Mesenchymal stem cell (in vitro differentiated cells and primary cell): ENCODE results near the gene VGLL4.
A peak's percentile ranks its signal among the peaks of the same experiment; 100 is the strongest.
"Not testable (repeated sequence)": the region's sequence is repeated elsewhere in the genome, so short reads cannot be mapped to it uniquely, and the experiment has no call there.

ENCODE experiments used
- DNase-seq: peaks from one replicate; pipeline ENCODE4 v3.0.0-alpha.2; 2013
- H2AFZ ChIP-seq: one replicate; pipeline ENCODE4 v1.6.1; 2013; ENCODE audit warnings: low read depth, mild to moderate bottlenecking, control low read depth, inconsistent platforms, low read length, moderate library complexity
- H2AK5ac ChIP-seq: 2 replicates; pipeline ENCODE4 v1.6.1; 2013; ENCODE audit warnings: low read length, moderate library complexity, mild to moderate bottlenecking, inconsistent platforms; ENCODE audit not compliant: severe bottlenecking
- H2BK120ac ChIP-seq: one replicate; pipeline ENCODE4 v1.6.1; 2013; ENCODE audit warnings: low read depth, mild to moderate bottlenecking, inconsistent platforms, low read length, moderate library complexity
- H2BK12ac ChIP-seq, 2 experiments: one replicate each; pipeline ENCODE4 v1.6.1; 2013; ENCODE audit warnings: inconsistent platforms in 2 of 2, low read length in 2 of 2, mild to moderate bottlenecking in 2 of 2, moderate library complexity in 2 of 2, control low read depth in 1 of 2
- H2BK15ac ChIP-seq: one replicate; pipeline ENCODE4 v1.6.1; 2013; ENCODE audit warnings: mild to moderate bottlenecking, low read depth, inconsistent platforms; ENCODE audit not compliant: poor library complexity, severe bottlenecking
- H2BK5ac ChIP-seq: 2 replicates; pipeline ENCODE4 v1.6.1; 2013; ENCODE audit warnings: low read depth, mild to moderate bottlenecking, low read length, control low read depth, inconsistent platforms; ENCODE audit not compliant: poor library complexity, severe bottlenecking
- H3K14ac ChIP-seq, 2 experiments: one replicate each; pipeline ENCODE4 v1.6.1; 2013; ENCODE audit warnings: inconsistent platforms in 2 of 2, low read length in 2 of 2, control low read depth in 1 of 2, mild to moderate bottlenecking in 1 of 2, moderate library complexity in 1 of 2
- H3K18ac ChIP-seq, 2 experiments: one replicate each; pipeline ENCODE4 v1.6.1; 2013; ENCODE audit warnings: inconsistent platforms in 2 of 2, low read length in 2 of 2, control low read depth in 1 of 2, low read depth in 1 of 2, mild to moderate bottlenecking in 1 of 2
- H3K23ac ChIP-seq, 2 experiments: one replicate each; pipeline ENCODE4 v1.6.1; 2013; ENCODE audit warnings: inconsistent platforms in 2 of 2, low read length in 2 of 2, mild to moderate bottlenecking in 2 of 2, moderate library complexity in 2 of 2, control low read depth in 1 of 2
- H3K27ac ChIP-seq: 2 replicates; pipeline ENCODE4 v1.5.1; 2013; ENCODE audit warnings: mild to moderate bottlenecking, moderate library complexity, low read length, control low read depth, inconsistent platforms; ENCODE audit not compliant: poor library complexity, severe bottlenecking
- H3K27me3 ChIP-seq, 2 experiments: 2 replicates each; pipeline versions ENCODE4 v1.6.1 to v1.7.0; 2013; ENCODE audit warnings: low read length in 2 of 2, mild to moderate bottlenecking in 2 of 2, moderate library complexity in 2 of 2, control low read depth in 1 of 2, inconsistent platforms in 1 of 2; ENCODE audit not compliant: control insufficient read depth in 1 of 2, insufficient read depth in 1 of 2
- H3K36me3 ChIP-seq, 2 experiments: 2 replicates each; pipeline versions ENCODE4 v1.6.1 to v1.7.0; 2013; ENCODE audit warnings: low read length in 2 of 2, control low read depth in 1 of 2, inconsistent platforms in 1 of 2, low read depth in 1 of 2, mild to moderate bottlenecking in 1 of 2; ENCODE audit not compliant: insufficient read depth in 2 of 2, control insufficient read depth in 1 of 2
- H3K4ac ChIP-seq, 2 experiments: one replicate each; pipeline ENCODE4 v1.6.1; 2013; ENCODE audit warnings: inconsistent platforms in 2 of 2, low read length in 2 of 2, mild to moderate bottlenecking in 2 of 2, moderate library complexity in 2 of 2, control low read depth in 1 of 2, low read depth in 1 of 2
- H3K4me1 ChIP-seq: 2 replicates; pipeline ENCODE4 v1.6.1; 2013; ENCODE audit warnings: low read depth, low read length, control low read depth; ENCODE audit not compliant: control insufficient read depth, insufficient read depth
- H3K4me2 ChIP-seq: 2 replicates; pipeline ENCODE4 v1.6.1; 2013; ENCODE audit warnings: low read length, mild to moderate bottlenecking, inconsistent platforms; ENCODE audit not compliant: poor library complexity, severe bottlenecking
- H3K4me3 ChIP-seq, 2 experiments: 2 replicates each; pipeline versions ENCODE4 v1.5.1 to v1.7.0; 2013; ENCODE audit warnings: low read length in 2 of 2, mild to moderate bottlenecking in 2 of 2, control low read depth in 1 of 2, low read depth in 1 of 2; ENCODE audit not compliant: insufficient read depth in 1 of 2
- H3K79me1 ChIP-seq: replicated peaks from 2 replicates; pipeline ENCODE4 v1.6.1; 2013; ENCODE audit warnings: mild to moderate bottlenecking, control low read depth, low read length, inconsistent platforms; ENCODE audit not compliant: poor library complexity, severe bottlenecking
- H3K9ac ChIP-seq: 2 replicates; pipeline ENCODE4 v1.7.0; 2013; ENCODE audit warnings: mild to moderate bottlenecking, low read length, moderate library complexity
- H3K9me3 ChIP-seq: 2 replicates; pipeline ENCODE4 v1.7.0; 2013; ENCODE audit warnings: mild to moderate bottlenecking, low read length; ENCODE audit not compliant: control insufficient read depth
- H4K8ac ChIP-seq: one replicate; pipeline ENCODE4 v1.6.1; 2013; ENCODE audit warnings: inconsistent platforms, mild to moderate bottlenecking, low read length, moderate library complexity
- H4K91ac ChIP-seq: one replicate; pipeline ENCODE4 v1.6.1; 2013; ENCODE audit warnings: mild to moderate bottlenecking, low read length, inconsistent platforms
- WGBS: methylation state at CpG from one replicate; pipeline ENCODE4 v1.1.7; 2013; ENCODE audit warnings: mixed read lengths; 5-methylcytosine and 5-hydroxymethylcytosine counted together

The VGLL4 gene

DNA sequence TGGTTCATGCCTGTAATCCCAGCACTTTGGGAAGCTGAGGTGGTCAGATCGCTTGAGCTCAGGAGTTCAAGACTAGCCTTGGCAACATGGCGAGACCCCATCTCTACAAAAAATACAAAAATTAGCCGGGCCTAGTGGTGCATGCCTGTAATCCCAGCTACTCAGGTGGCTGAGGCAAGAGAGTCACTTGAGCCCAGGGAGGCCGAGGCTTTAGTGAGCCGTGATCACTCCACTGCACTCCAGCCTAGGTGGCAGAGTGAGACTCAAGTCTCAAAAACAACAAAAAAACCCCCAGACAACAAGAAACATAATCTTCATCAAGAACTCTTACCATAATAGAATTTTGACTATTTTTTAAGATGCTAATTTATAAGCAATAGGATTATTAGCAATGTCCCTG, 117.6 kb downstream of the VGLL4 start:
- not testable (repeated sequence) for H4K8ac ChIP-seq, H2BK120ac ChIP-seq, H3K27me3 ChIP-seq, H4K91ac ChIP-seq, H3K4me2 ChIP-seq, DNase-seq, H3K36me3 ChIP-seq, H3K14ac ChIP-seq, H2BK5ac ChIP-seq, H3K23ac ChIP-seq, H2AK5ac ChIP-seq, H3K9me3 ChIP-seq, H3K4me3 ChIP-seq, H3K27ac ChIP-seq, H2BK12ac ChIP-seq, H2AFZ ChIP-seq, H3K4ac ChIP-seq, H3K79me1 ChIP-seq, H3K9ac ChIP-seq, H3K18ac ChIP-seq
- H2BK15ac ChIP-seq, result peak overlapping the region; percentile 12
- 100% methylated on average over 5 of the region's 5 CpGs for WGBS
- H3K4me1 ChIP-seq, result peaks cover 13% of the 10 kb centered on the region

GRCh38 chr3:11523572-11524101, 120.1 kb downstream of the VGLL4 start:
- Histone ChIP-seq H3K4me1 (no peaks in the 10 kb centered on the region), H3K14ac (peak overlapping the region in 1 of 2 experiments; percentile 53), H2BK15ac (peak overlapping the region; percentile 75), H2BK5ac (no peak overlapping the region), H2BK12ac (peak overlapping the region in 1 of 2 experiments; percentile 90), H4K91ac (no peak overlapping the region), H4K8ac (peak overlapping the region; percentile 55), H3K4me2 (no peak overlapping the region), H3K23ac (no peak overlapping the region), H2BK120ac (peak overlapping the region; percentile 59), H3K27me3 (no peaks in the 10 kb centered on the region), H3K18ac (peak overlapping the region; percentile 26 to 65), H3K27ac (no peak overlapping the region), H3K79me1 (peaks cover 3% of the 10 kb centered on the region), H3K4me3 (no peak overlapping the region), H2AFZ (no peak overlapping the region), H3K9ac (no peak overlapping the region), H3K36me3 (no peaks in the 10 kb centered on the region), H2AK5ac (no peak overlapping the region), H3K9me3 (no peaks in the 10 kb centered on the region), H3K4ac (peak overlapping the region in 1 of 2 experiments; percentile 54)
- DNase-seq, result no peak
- WGBS, result 61% methylated on average over 4 of the region's 7 CpGs

DNA sequence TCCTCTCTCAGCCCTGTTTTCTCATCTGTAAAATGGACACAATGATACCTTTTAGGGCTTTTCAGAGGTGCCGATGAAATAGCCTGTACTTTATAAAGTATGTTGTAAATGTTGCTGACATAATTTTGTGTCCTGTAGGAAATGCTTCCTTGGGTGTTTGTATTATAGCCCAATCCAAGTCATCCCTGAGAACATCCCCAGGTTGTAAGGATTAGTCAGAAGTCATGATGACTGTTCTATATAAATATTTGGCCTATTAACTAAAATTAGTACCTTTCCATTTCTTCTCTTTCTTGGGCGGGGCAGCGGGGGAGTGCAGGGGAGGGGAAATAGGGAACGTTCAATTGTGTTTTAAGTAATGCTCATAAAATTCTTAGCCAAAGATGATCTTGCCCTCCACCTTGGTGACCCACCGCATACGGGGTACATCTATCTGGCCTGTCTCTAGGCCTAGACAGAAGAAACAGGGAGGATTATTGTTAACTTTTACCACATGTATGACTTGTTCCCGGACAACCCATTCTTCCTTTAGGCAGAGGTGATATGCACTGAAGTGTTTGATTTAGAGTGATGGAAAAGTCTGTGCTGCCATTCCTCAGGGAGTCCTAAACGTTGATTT, 120.7 kb downstream of the VGLL4 start:
- peak; percentile 34 for DNase-seq
- Histone ChIP-seq H3K4me2 (no peak overlapping the region), H3K9me3 (no peaks in the 10 kb centered on the region), H3K4ac (peak overlapping the region in 1 of 2 experiments; percentile 54), H3K27me3 (no peaks in the 10 kb centered on the region), H3K27ac (no peak overlapping the region), H3K14ac (peak overlapping the region in 1 of 2 experiments; percentile 53), H2AK5ac (no peak overlapping the region), H4K8ac (peak overlapping the region; percentile 55), H3K23ac (no peak overlapping the region), H2BK12ac (peak overlapping the region; percentile 74 to 75), H2BK120ac (peak overlapping the region; percentile 59), H3K4me1 (no peaks in the 10 kb centered on the region), H2AFZ (no peak overlapping the region), H3K18ac (peak overlapping the region; percentile 26 to 65), H3K79me1 (peaks cover 3% of the 10 kb centered on the region), H3K9ac (no peak overlapping the region), H3K36me3 (no peaks in the 10 kb centered on the region), H4K91ac (no peak overlapping the region), H2BK5ac (no peak overlapping the region), H2BK15ac (no peak overlapping the region), H3K4me3 (no peak overlapping the region)
- WGBS, result 38% methylated on average over 6 of the region's 8 CpGs

GRCh38 chr3:11522398-11522715, 121.4 kb downstream of the VGLL4 start:
- Histone ChIP-seq H3K18ac (peak overlapping the region in 1 of 2 experiments; percentile 49), H3K27me3 (no peaks in the 10 kb centered on the region), H4K91ac (no peak overlapping the region), H3K23ac (no peak overlapping the region), H4K8ac (no peak overlapping the region), H3K79me1 (peaks cover 4% of the 10 kb centered on the region), H3K14ac (no peak overlapping the region), H3K4me1 (no peaks in the 10 kb centered on the region), H3K36me3 (no peaks in the 10 kb centered on the region), H2BK5ac (no peak overlapping the region), H3K9ac (no peak overlapping the region), H3K4me2 (no peak overlapping the region), H3K9me3 (no peaks in the 10 kb centered on the region), H3K4ac (no peak overlapping the region), H2BK15ac (peak overlapping the region; percentile 3), H3K27ac (no peak overlapping the region), H2AFZ (no peak overlapping the region), H2BK120ac (no peak overlapping the region), H3K4me3 (no peak overlapping the region), H2BK12ac (peak overlapping the region in 1 of 2 experiments; percentile 75), H2AK5ac (no peak overlapping the region)
- WGBS, result 80% methylated on average over 4 of the region's 5 CpGs
- DNase-seq, result peak; percentile 62
